ENCODE results near the gene RASSF4.

RASSF4 gene

DNA sequence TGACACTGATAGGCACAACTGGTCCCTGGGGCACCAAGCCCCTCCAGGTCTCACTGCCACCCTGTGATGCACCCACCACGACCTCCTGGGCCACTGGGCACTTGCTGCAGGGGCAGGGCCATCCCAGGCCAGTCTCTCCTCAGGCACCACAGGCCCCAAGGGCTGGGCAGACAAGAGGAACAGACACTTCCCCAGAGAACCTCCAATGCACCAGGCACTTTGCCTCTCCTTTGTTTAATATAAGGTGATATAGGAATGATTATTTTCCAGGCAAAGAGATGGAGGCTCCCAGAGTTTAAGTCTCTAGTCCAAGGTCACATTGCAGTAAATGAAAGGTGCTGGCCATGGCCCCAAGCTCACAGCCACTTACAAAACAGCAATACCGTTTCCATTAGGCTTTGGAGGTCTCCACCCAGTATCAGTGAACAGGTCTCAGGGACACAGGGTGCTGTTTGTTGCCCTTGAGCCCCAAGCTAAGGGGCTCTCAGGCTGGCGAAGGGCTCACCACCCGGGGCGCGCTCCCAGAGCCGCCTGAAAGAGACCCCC lies 14.6 kb downstream of the RASSF4 start:
- Histone ChIP-seq H3K4ac (ENCODE audit: low read depth in 1 of 2, low read length in 2 of 2) (peak overlapping the region; percentile 93), H3K4me2 (ENCODE audit: low read length, poor library complexity, severe bottlenecking) (no peak overlapping the region), H3K14ac (ENCODE audit: low read length in 2 of 2) (peak overlapping the region in 1 of 2 experiments; percentile 15), H3K79me1 (replicated peaks; ENCODE audit: low read length, poor library complexity, severe bottlenecking) (peaks cover 14% of the 10 kb centered on the region), H3K9me3 (ENCODE audit: control insufficient read depth, low read length) (no peaks in the 10 kb centered on the region), H2BK5ac (ENCODE audit: low read depth, low read length, poor library complexity, severe bottlenecking) (no peak overlapping the region), H3K18ac (ENCODE audit: low read depth in 1 of 2, low read length in 2 of 2) (peak overlapping the region; percentile 96 to 98), H3K27ac (ENCODE audit: low read length, poor library complexity, severe bottlenecking) (no peak overlapping the region), H3K23ac (ENCODE audit: low read length in 2 of 2) (peak overlapping the region in 1 of 2 experiments; percentile 11), H3K36me3 (ENCODE audit: control insufficient read depth in 1 of 2, insufficient read depth in 2 of 2, low read depth in 1 of 2, low read length in 2 of 2) (peaks cover 41 to 52% of the 10 kb centered on the region in 2 experiments), H3K4me3 (ENCODE audit: insufficient read depth in 1 of 2, low read depth in 1 of 2, low read length in 2 of 2) (peak overlapping the region; percentile 10 to 76), H2BK12ac (ENCODE audit: low read length in 2 of 2) (peak overlapping the region; percentile 96 to 97), H2AFZ (ENCODE audit: low read depth, low read length) (peak overlapping the region; percentile 65), H3K9ac (ENCODE audit: low read length) (peak overlapping the region; percentile 89), H2BK15ac (ENCODE audit: low read depth, poor library complexity, severe bottlenecking) (peak overlapping the region; percentile 84), H3K4me1 (ENCODE audit: control insufficient read depth, insufficient read depth, low read depth, low read length) (peaks cover 42% of the 10 kb centered on the region), H2AK5ac (ENCODE audit: low read length, severe bottlenecking) (peak overlapping the region; percentile 95), H4K91ac (ENCODE audit: low read length) (peak overlapping the region; percentile 97), H3K27me3 (ENCODE audit: control insufficient read depth in 1 of 2, insufficient read depth in 1 of 2, low read length in 2 of 2) (no peaks in the 10 kb centered on the region), H2BK120ac (ENCODE audit: low read depth, low read length) (peak overlapping the region; percentile 93), H4K8ac (ENCODE audit: low read length) (peak overlapping the region; percentile 99)
- 55% methylated on average over 7 of the region's 7 CpGs for WGBS
- no peak for DNase-seq

DNA sequence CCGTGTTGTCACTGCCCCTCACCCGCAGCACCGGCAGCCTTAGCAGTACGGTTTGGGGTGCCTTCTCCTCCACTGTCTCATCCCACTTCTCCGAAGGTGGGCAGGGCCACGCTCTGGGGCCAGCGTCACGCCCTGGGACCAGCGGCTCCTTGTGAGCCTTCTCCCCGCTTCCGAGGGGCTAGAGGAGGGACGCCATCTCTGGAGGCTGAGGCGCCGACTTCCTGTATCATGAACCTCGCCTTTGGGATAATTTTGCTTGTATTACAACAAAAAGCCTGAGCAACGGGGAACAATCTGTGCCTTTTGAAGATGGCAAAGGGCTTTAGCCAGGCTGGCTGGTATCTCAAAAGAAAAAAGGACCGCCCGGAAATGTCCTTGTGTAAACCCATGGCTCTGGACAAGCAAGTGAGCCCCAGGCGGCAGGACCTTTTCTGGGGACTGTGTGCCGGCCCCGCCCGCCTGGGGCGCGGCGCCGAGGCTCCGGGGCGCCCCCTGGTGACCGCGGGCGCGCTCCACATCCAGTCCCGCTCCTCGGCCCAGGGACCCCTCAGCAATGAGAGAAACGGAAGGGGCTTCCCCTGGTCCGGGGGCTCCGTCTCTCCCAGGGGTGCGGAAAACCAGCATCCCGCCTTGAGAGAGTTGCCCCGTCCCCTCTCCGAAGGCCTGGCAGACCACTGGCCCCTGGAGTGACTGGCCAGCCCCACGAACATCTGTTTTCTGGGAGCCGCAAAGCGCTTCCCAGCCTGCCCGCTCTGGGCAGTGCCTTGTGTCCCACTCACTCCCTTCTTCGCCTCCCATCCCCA lies 15.2 kb downstream of the RASSF4 start:
- peaks cover 12% of the 10 kb centered on the region for H3K79me1 ChIP-seq (replicated peaks; ENCODE audit: low read length, poor library complexity, severe bottlenecking)

DNA sequence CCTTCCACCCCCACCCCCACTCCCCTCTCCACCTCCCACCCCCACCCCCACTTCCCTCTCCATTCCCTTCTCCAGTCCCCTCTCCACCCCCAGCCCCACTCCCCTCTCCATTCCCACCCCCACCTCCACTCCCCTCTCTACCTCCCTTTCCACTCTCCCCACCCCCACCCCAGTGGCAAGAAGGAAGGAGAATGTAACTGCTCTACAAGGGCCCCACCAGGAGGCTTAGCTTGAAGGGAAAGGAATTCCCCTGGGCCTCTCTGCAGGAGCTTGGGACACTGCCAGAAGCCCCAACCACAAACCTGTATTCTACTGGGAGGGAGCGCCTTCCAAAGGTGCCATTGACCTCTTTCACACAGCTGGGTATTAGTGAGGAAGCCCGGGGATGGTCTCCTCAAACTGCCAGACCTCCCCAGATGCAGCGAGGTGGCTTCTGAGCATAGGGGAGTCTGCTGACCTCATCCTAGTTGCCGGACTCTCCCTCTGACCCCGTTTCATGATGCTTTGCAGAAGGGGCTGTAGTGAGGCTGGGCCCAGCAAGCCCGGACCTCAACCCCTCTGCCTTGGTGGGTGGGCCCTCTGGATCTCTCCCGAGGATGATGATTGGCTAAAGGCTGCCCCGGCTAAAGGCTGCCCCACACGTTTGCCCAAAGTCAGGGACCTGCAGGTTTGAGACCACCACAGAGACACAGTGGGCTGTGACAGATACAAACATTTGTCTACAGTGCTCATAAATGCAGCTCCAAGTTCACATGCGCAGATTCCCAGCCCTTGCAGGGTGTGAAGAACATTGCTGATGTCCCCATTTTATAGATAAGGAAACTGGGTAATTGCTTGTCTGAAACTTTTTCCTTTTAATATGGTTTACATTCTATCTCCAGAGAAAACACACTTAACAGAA lies 16.1 kb downstream of the RASSF4 start:
- H3K14ac ChIP-seq (ENCODE audit: low read length in 2 of 2): no peak overlapping the region
- 10% methylated on average over 9 of the region's 10 CpGs for WGBS
- H3K23ac ChIP-seq (ENCODE audit: low read length in 2 of 2): no peak overlapping the region
- peak overlapping the region in 1 of 2 experiments; percentile 88 for H3K4me3 ChIP-seq (ENCODE audit: insufficient read depth in 1 of 2, low read depth in 1 of 2, low read length in 2 of 2)
- H4K91ac ChIP-seq (ENCODE audit: low read length): peak overlapping the region; percentile 14
- H3K9ac ChIP-seq (ENCODE audit: low read length): peak overlapping the region; percentile 91
- peak overlapping the region; percentile 91 for H3K27ac ChIP-seq (ENCODE audit: low read length, poor library complexity, severe bottlenecking)
- DNase-seq: peak; percentile 85
- H2BK15ac ChIP-seq (ENCODE audit: low read depth, poor library complexity, severe bottlenecking): no peak overlapping the region
- peaks cover 33 to 42% of the 10 kb centered on the region in 2 experiments for H3K36me3 ChIP-seq (ENCODE audit: control insufficient read depth in 1 of 2, insufficient read depth in 2 of 2, low read depth in 1 of 2, low read length in 2 of 2)
- no peaks in the 10 kb centered on the region for H3K9me3 ChIP-seq (ENCODE audit: control insufficient read depth, low read length)
- H3K79me1 ChIP-seq (replicated peaks; ENCODE audit: low read length, poor library complexity, severe bottlenecking): peaks cover 12% of the 10 kb centered on the region
- H3K4ac ChIP-seq (ENCODE audit: low read depth in 1 of 2, low read length in 2 of 2): peak overlapping the region in 1 of 2 experiments; percentile 9
- peak overlapping the region; percentile 1 for H2AK5ac ChIP-seq (ENCODE audit: low read length, severe bottlenecking)
- H3K18ac ChIP-seq (ENCODE audit: low read depth in 1 of 2, low read length in 2 of 2): peak overlapping the region; percentile 1 to 85
- no peak overlapping the region for H3K4me2 ChIP-seq (ENCODE audit: low read length, poor library complexity, severe bottlenecking)
- H2AFZ ChIP-seq (ENCODE audit: low read depth, low read length): no peak overlapping the region
- peaks cover 57% of the 10 kb centered on the region for H3K4me1 ChIP-seq (ENCODE audit: control insufficient read depth, insufficient read depth, low read depth, low read length)
- no peaks in the 10 kb centered on the region for H3K27me3 ChIP-seq (ENCODE audit: control insufficient read depth in 1 of 2, insufficient read depth in 1 of 2, low read length in 2 of 2)
- H2BK12ac ChIP-seq (ENCODE audit: low read length in 2 of 2): peak overlapping the region; percentile 33 to 34
- H2BK120ac ChIP-seq (ENCODE audit: low read depth, low read length): peak overlapping the region; percentile 93
- no peak overlapping the region for H4K8ac ChIP-seq (ENCODE audit: low read length)
- no peak overlapping the region for H2BK5ac ChIP-seq (ENCODE audit: low read depth, low read length, poor library complexity, severe bottlenecking)

More for the DNA sequence above, 15.2 kb downstream of the RASSF4 start:
- Histone ChIP-seq H3K9me3 (ENCODE audit: control insufficient read depth, low read length) (no peaks in the 10 kb centered on the region), H3K27me3 (ENCODE audit: control insufficient read depth in 1 of 2, insufficient read depth in 1 of 2, low read length in 2 of 2) (no peaks in the 10 kb centered on the region), H3K36me3 (ENCODE audit: control insufficient read depth in 1 of 2, insufficient read depth in 2 of 2, low read depth in 1 of 2, low read length in 2 of 2) (peaks cover 40 to 49% of the 10 kb centered on the region in 2 experiments), H2AK5ac (ENCODE audit: low read length, severe bottlenecking) (peak overlapping the region; percentile 95), H3K4me3 (ENCODE audit: insufficient read depth in 1 of 2, low read depth in 1 of 2, low read length in 2 of 2) (peak overlapping the region; percentile 34 to 76), H3K14ac (ENCODE audit: low read length in 2 of 2) (peak overlapping the region in 1 of 2 experiments; percentile 96), H2BK15ac (ENCODE audit: low read depth, poor library complexity, severe bottlenecking) (peak overlapping the region; percentile 99), H2BK120ac (ENCODE audit: low read depth, low read length) (peak overlapping the region; percentile 93), H3K4ac (ENCODE audit: low read depth in 1 of 2, low read length in 2 of 2) (peak overlapping the region; percentile 93 to 97), H3K23ac (ENCODE audit: low read length in 2 of 2) (peak overlapping the region in 1 of 2 experiments; percentile 67), H3K4me1 (ENCODE audit: control insufficient read depth, insufficient read depth, low read depth, low read length) (peaks cover 49% of the 10 kb centered on the region), H3K18ac (ENCODE audit: low read depth in 1 of 2, low read length in 2 of 2) (peak overlapping the region; percentile 96 to 98), H4K8ac (ENCODE audit: low read length) (peak overlapping the region; percentile 99), H3K9ac (ENCODE audit: low read length) (peak overlapping the region; percentile 89), H3K4me2 (ENCODE audit: low read length, poor library complexity, severe bottlenecking) (peak overlapping the region; percentile 66), H2BK5ac (ENCODE audit: low read depth, low read length, poor library complexity, severe bottlenecking) (peak overlapping the region; percentile 95), H4K91ac (ENCODE audit: low read length) (peak overlapping the region; percentile 97), H2BK12ac (ENCODE audit: low read length in 2 of 2) (peak overlapping the region; percentile 82 to 96), H2AFZ (ENCODE audit: low read depth, low read length) (peak overlapping the region; percentile 65), H3K27ac (ENCODE audit: low read length, poor library complexity, severe bottlenecking) (peak overlapping the region; percentile 91)
- DNase-seq: peak; percentile 64
- WGBS: 8% methylated on average over 43 of the region's 46 CpGs

Data from mesenchymal stem cell (in vitro differentiated cells and primary cell).